Measurements from ENCODE around the gene LKAAEAR1.
"Not testable (repeated sequence)": the region's sequence is repeated elsewhere in the genome, so short reads cannot be mapped to it uniquely, and the experiment has no call there.

Gene LKAAEAR1

GRCh38 chr20:64098471-64099013, 14.3 kb upstream of the LKAAEAR1 start:
- DNase-seq (ENCODE audit: low read depth): no peak

GRCh38 chr20:64096535-64096934, 12.3 kb upstream of the LKAAEAR1 start:
- DNase-seq (ENCODE audit: low read depth): no peak

- no peak for DNase-seq (ENCODE audit: low read depth)
Measured at GRCh38 chr20:64095927-64096326, 11.7 kb upstream of the LKAAEAR1 start.

GRCh38 chr20:64095455-64095854, 11.3 kb upstream of the LKAAEAR1 start:
- DNase-seq (ENCODE audit: low read depth): no peak

- DNase-seq (ENCODE audit: low read depth): no peak
Measured at GRCh38 chr20:64093013-64093503, 8.9 kb upstream of the LKAAEAR1 start.

GRCh38 chr20:64092258-64093012, 8.2 kb upstream of the LKAAEAR1 start:
- DNase-seq (ENCODE audit: low read depth): no peak

GRCh38 chr20:64091770-64092169, 7.6 kb upstream of the LKAAEAR1 start:
- DNase-seq (ENCODE audit: low read depth): no peak

GRCh38 chr20:64091340-64091739, 7.1 kb upstream of the LKAAEAR1 start:
- DNase-seq (ENCODE audit: low read depth): no peak

- DNase-seq (ENCODE audit: low read depth): no peak
Measured at GRCh38 chr20:64090165-64090564, 6.0 kb upstream of the LKAAEAR1 start.

GRCh38 chr20:64088586-64088985, 4.4 kb upstream of the LKAAEAR1 start:
- DNase-seq (ENCODE audit: low read depth): not testable (repeated sequence)

GRCh38 chr20:64087226-64087825, 3.1 kb upstream of the LKAAEAR1 start:
- not testable (repeated sequence) for DNase-seq (ENCODE audit: low read depth)

GRCh38 chr20:64086801-64087200, 2.6 kb upstream of the LKAAEAR1 start:
- DNase-seq (ENCODE audit: low read depth): no peak

GRCh38 chr20:64084685-64085152, 521 bp upstream of the LKAAEAR1 start:
- DNase-seq (ENCODE audit: low read depth): no peak

GRCh38 chr20:64083378-64083803, 807 bp downstream of the LKAAEAR1 start:
- DNase-seq (ENCODE audit: low read depth): peak; percentile 84

GRCh38 chr20:64082820-64083377, 1.3 kb downstream of the LKAAEAR1 start:
- no peak for DNase-seq (ENCODE audit: low read depth)

- no peak for DNase-seq (ENCODE audit: low read depth)
Measured at GRCh38 chr20:64082126-64082731, 2.0 kb downstream of the LKAAEAR1 start.

GRCh38 chr20:64081624-64081964, 2.6 kb downstream of the LKAAEAR1 start:
- DNase-seq (ENCODE audit: low read depth): no peak

GRCh38 chr20:64080813-64081623, 3.2 kb downstream of the LKAAEAR1 start:
- no peak for DNase-seq (ENCODE audit: low read depth)

GRCh38 chr20:64080013-64080812, 4.0 kb downstream of the LKAAEAR1 start, which contains the start of gene OPRL1:
Gene OPRL1 (plus strand): TSS chr20:64080082. CDS start chr20:64092721, 12,639 bp downstream.
- peak; percentile 29 for DNase-seq (ENCODE audit: low read depth)

- peak; percentile 50 for DNase-seq (ENCODE audit: low read depth)
Measured at GRCh38 chr20:64079273-64080012, 4.8 kb downstream of the LKAAEAR1 start, which contains the start of gene RGS19. Gene RGS19 (minus strand): TSS chr20:64079518. CDS start chr20:64076886, 2,632 bp downstream.

Data from iris pigment epithelial cell (primary cell).